ENCODE data around the gene GLI3.
A peak's percentile ranks its signal among the peaks of the same experiment; 100 is the strongest.

Gene GLI3

GRCh38 chr7:42099470-42100155 is 137.4 kb downstream of the GLI3 start:
- no peak for DNase-seq

- no peak for DNase-seq
Measured at GRCh38 chr7:42099066-42099465, 137.9 kb downstream of the GLI3 start.

GRCh38 chr7:42097752-42098151 is 139.3 kb downstream of the GLI3 start:
- peak; percentile 32 for DNase-seq

GRCh38 chr7:42096681-42097561 is 140.1 kb downstream of the GLI3 start:
- DNase-seq: no peak

- DNase-seq: no peak
Measured at GRCh38 chr7:42096268-42096667, 140.7 kb downstream of the GLI3 start.

- peak; percentile 29 for DNase-seq
Measured at GRCh38 chr7:42095791-42096190, 141.2 kb downstream of the GLI3 start.

GRCh38 chr7:42093349-42093905 is 143.6 kb downstream of the GLI3 start:
- no peak for DNase-seq

- DNase-seq: no peak
Measured at GRCh38 chr7:42091461-42092291, 145.3 kb downstream of the GLI3 start.

- no peak for DNase-seq
Measured at GRCh38 chr7:42090806-42091205, 146.2 kb downstream of the GLI3 start.

GRCh38 chr7:42090056-42090455 is 147.0 kb downstream of the GLI3 start:
- DNase-seq: no peak

- no peak for DNase-seq
Measured at GRCh38 chr7:42087616-42088015, 149.4 kb downstream of the GLI3 start.

- no peak for DNase-seq
Measured at GRCh38 chr7:42085531-42085930, 151.5 kb downstream of the GLI3 start.

- no peak for DNase-seq
Measured at GRCh38 chr7:42084263-42084662, 152.7 kb downstream of the GLI3 start.

- DNase-seq: no peak
Measured at GRCh38 chr7:42083284-42083683, 153.7 kb downstream of the GLI3 start.

GRCh38 chr7:42082144-42082543 is 154.9 kb downstream of the GLI3 start:
- DNase-seq: no peak

- DNase-seq: no peak
Measured at GRCh38 chr7:42081671-42082070, 155.3 kb downstream of the GLI3 start.

GRCh38 chr7:42080841-42081586 is 156.0 kb downstream of the GLI3 start:
- DNase-seq: peak; percentile 63

- no peak for DNase-seq
Measured at GRCh38 chr7:42077271-42078135, 159.5 kb downstream of the GLI3 start.

GRCh38 chr7:42076870-42077269 is 160.1 kb downstream of the GLI3 start:
- no peak for DNase-seq

- DNase-seq: no peak
Measured at GRCh38 chr7:42075418-42075817, 161.6 kb downstream of the GLI3 start.

GRCh38 chr7:42074076-42074475 is 162.9 kb downstream of the GLI3 start:
- no peak for DNase-seq

All from RPMI8226 (cell line).